Adrenal gland (tissue), 12 donors: ENCODE data around the gene ENAH. TPM values are rescaled to one million over a fixed set of nuclear protein-coding genes. Genes with fewer than 3 reads are reported as not detected.

Experiments used
- DNase-seq, 7 donors: peaks; one replicate each; pipeline ENCODE4 v3.0.0-alpha.2; 2019 to 2020
- H3K27ac ChIP-seq, 5 donors: fragments of 200-600 bp; sonication (generic) in 4 of 5; 1 replicate in 3 of 5; 2 replicates in 2 of 5; pipeline versions ENCODE4 v1.5.1 to v1.8.0; 2016 to 2020; ENCODE audit warnings: mild to moderate bottlenecking in 1 of 5
- H3K27me3 ChIP-seq: fragments of 200-600 bp; 2 replicates; pipeline ENCODE4 v1.8.0; 2021
- H3K36me3 ChIP-seq, 2 donors: fragments of 200-600 bp; replicated peaks in 1 of 2; 1 replicate in 1 of 2; 2 replicates in 1 of 2; pipeline versions ENCODE4 v1.5.1 to v1.8.0; 2018 to 2022
- H3K4me1 ChIP-seq, 2 donors: fragments of 200-600 bp; replicated peaks in 1 of 2; 1 replicate in 1 of 2; 2 replicates in 1 of 2; pipeline versions ENCODE4 v1.5.1 to v1.8.0; 2018 to 2021
- H3K4me3 ChIP-seq, 4 donors: fragments of 200-600 bp; sonication (generic) in 3 of 4; one replicate each; pipeline ENCODE4 v1.5.1; 2016 to 2018
- H3K9me3 ChIP-seq, 3 donors: fragments of 200-600 bp; sonication (generic) in 1 of 3; replicated peaks in 1 of 3; 1 replicate in 2 of 3; 2 replicates in 1 of 3; pipeline versions ENCODE4 v1.5.1 to v1.8.0; 2016 to 2021
- POLR2A ChIP-seq, 2 donors: fragments of 450-650 bp; IDR thresholded peaks; one replicate each; pipeline ENCODE4 v1.6.1; 2017; ENCODE audit warnings: antibody characterized with exemption in 2 of 2, mild to moderate bottlenecking in 2 of 2, moderate library complexity in 1 of 2
- WGBS, 4 donors: extraction: QIAGEN DNeasy Blood & Tissue Kit in 2 of 4; methylation state at CpG; one replicate each; pipeline versions ENCODE4 v1.1.5 to v1.1.7; 2013 to 2017; 5-methylcytosine and 5-hydroxymethylcytosine counted together
- intact Hi-C, 2 donors: fragments of 100-400 bp; cut with DNase I; formaldehyde crosslinking; loops; one replicate each; pipeline versions ENCODE4 v1.14.1 to v1.15.0; 2022 to 2023
- polyA plus RNA-seq, 3 donors: library from polyadenylated mRNA; stranded (reverse); fragments of 200-250 nt in 2 of 3; fragments of 350-450 nt in 1 of 3; fragmentation: Illumina TruSeq in 1 of 3; extraction: RNeasy Lipid Tissue Mini Kit (QIAGEN cat#74804) in 1 of 3; gene quantifications; one replicate each; pipeline ENCODE4 v1.2.3, GENCODE V29; 2013 to 2014
- total RNA-seq, 9 donors: library from RNA; depleted of rRNA in 4 of 9; stranded (reverse); fragments of >200 nt in 4 of 9; fragments of 120-200 nt in 1 of 9; fragmentation: NEBNext Ultra II Directional in 1 of 9; extraction: Animal tissue kit (Norgen Biotek cat#: 25700) in 1 of 9; gene quantifications; one replicate each; pipeline versions ENCODE4 v1.1.0 to v1.2.4, GENCODE V29; 2013 to 2023
- TF ChIP-seq, protein P1 (sequence below), 6 experiments: fragments of 450-650 bp in 4 of 6; fragments of 200-600 bp in 2 of 6; sonication (generic) in 1 of 6; IDR thresholded peaks; 1 replicate in 5 of 6; 2 replicates in 1 of 6; pipeline versions ENCODE4 v1.5.1 to v1.8.0; 2016 to 2021; ENCODE audit warnings: antibody characterized with exemption in 6 of 6, mild to moderate bottlenecking in 2 of 6, moderate library complexity in 1 of 6
- donor health status: healthy with polysubstance abuse.
- donor health status: Bipolar disorder and iron deficiency.
- donor health status: DM: yes; HTN: yes; CAD: no.
- donor health status: DM: no; HTN: no; CAD: no.
- donor health status: DM: no; HTN: no; CAD: no.
- donor health status: DM: yes; HTN: yes; CAD: no.

ENAH gene
- total and polyA plus RNA-seq, 12 donors: 10.0 to 142 (median 71.9) TPM

DNA sequence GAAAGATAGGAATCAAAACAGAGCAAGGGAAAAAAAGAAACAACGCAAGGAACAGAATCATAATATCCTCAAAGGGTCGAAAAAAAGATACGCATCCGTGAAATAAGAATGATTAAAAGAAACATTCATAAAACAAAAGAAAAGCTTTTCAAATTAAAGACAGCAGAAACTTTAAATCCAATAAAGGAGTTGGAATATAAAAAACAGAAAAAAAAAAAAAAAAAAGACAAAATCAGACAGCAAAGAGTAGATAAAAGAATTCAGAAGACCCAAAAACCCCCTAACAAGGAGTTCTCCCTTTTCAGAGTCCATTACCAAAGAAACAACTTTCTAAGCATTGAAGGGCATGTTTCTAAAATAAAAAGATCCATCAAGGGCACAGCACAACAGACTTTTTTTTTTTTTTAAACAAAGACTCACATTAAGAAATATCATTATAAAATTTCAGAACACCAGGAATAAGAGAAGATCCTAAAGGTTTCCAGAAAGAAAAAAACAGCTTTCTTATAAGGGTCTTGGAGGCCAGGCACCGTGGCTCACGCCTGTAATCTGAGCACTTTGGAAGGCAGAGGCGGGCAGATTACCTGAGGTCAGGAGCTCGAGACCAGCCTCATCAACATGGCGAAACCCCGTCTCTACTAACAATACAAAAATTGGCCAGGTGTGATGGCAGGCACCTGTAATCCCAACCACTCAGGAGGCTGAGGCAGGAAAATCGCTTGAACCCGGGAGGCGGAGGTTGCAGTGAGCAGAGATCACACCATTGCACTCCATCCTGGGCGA is 44.7 kb downstream of the ENAH start:
- TF ChIP-seq, protein P1, sequence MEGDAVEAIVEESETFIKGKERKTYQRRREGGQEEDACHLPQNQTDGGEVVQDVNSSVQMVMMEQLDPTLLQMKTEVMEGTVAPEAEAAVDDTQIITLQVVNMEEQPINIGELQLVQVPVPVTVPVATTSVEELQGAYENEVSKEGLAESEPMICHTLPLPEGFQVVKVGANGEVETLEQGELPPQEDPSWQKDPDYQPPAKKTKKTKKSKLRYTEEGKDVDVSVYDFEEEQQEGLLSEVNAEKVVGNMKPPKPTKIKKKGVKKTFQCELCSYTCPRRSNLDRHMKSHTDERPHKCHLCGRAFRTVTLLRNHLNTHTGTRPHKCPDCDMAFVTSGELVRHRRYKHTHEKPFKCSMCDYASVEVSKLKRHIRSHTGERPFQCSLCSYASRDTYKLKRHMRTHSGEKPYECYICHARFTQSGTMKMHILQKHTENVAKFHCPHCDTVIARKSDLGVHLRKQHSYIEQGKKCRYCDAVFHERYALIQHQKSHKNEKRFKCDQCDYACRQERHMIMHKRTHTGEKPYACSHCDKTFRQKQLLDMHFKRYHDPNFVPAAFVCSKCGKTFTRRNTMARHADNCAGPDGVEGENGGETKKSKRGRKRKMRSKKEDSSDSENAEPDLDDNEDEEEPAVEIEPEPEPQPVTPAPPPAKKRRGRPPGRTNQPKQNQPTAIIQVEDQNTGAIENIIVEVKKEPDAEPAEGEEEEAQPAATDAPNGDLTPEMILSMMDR (IDR thresholded peaks at IDR 0.05): no peak
- no peak for TF ChIP-seq POLR2A (IDR thresholded peaks at IDR 0.05)
- no peak overlapping the region for H3K27ac ChIP-seq
- H3K27me3 ChIP-seq: no peaks in the 10 kb centered on the region
- no peaks in the 10 kb centered on the region for H3K36me3 ChIP-seq
- DNase-seq: no peak
- intact Hi-C loops: no loop called here
- 76 to 80% (median 79%) methylated on average over 14 of the region's 14 CpGs for WGBS, 4 donors
- H3K4me1 ChIP-seq: peaks cover 4 to 38% of the 10 kb centered on the region in 2 donors
- no peaks in the 10 kb centered on the region for H3K9me3 ChIP-seq
- no peak overlapping the region for H3K4me3 ChIP-seq

- WGBS, 4 donors: 90 to 98% (median 96%) methylated on average over 3 of the region's 3 CpGs
- Histone ChIP-seq H3K36me3 (no peaks in the 10 kb centered on the region), H3K27ac (no peak overlapping the region), H3K4me3 (no peak overlapping the region), H3K4me1 (peaks cover 8 to 41% of the 10 kb centered on the region in 2 donors), H3K27me3 (no peaks in the 10 kb centered on the region), H3K9me3 (no peaks in the 10 kb centered on the region)
- intact Hi-C loops: no loop called here
- TF ChIP-seq, protein P1 (IDR thresholded peaks at IDR 0.05): no peak
- DNase-seq: no peak
Measured at GRCh38 chr1:225607355-225607754, 45.6 kb downstream of the ENAH start.

DNA sequence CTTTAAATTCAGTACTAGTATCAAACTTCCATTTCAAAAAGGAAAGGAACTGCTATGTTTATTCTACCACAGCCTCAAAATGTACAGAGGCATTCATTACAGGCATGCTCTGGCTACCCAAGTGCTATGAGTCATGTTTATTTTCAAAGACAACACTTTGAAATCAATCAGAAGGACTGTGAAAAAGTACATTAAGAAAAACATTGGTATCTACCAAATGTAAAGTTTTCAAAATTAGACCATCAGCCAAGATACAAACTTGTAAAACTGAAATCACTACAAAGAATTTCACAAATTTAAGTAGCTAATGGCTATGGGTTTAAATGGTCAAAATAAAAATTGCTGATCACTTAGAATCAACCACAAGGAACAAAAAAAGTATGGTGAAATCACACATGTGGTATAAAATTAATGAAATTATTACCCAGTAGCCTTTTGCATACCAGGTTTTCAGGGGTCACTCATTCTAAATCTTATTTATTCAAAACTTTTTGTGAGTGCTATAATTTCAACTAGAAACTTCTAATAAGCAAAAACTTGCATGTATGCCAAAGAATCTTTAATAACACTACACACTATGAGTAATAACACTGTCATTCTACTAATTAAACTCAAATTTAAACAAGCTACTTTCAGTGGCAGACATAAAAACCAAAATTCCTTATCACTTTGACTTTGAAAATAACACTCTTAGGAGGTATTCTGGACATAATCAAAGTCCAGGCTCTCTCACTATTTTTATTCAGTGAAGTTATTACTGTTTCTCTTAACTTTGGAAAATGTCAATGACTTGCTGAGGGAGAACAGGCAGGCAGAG is 49.2 kb downstream of the ENAH start:
- peaks cover 14 to 39% of the 10 kb centered on the region in 2 donors for H3K4me1 ChIP-seq
- peak overlapping the region in 1 of 5 donors; percentile 1 for H3K27ac ChIP-seq
- intact Hi-C loops: no loop called here
- no peak for TF ChIP-seq POLR2A (IDR thresholded peaks at IDR 0.05)
- TF ChIP-seq, protein P1 (IDR thresholded peaks at IDR 0.05): no peak
- H3K9me3 ChIP-seq: no peaks in the 10 kb centered on the region
- H3K27me3 ChIP-seq: no peaks in the 10 kb centered on the region
- no peak overlapping the region for H3K4me3 ChIP-seq
- no peak for DNase-seq
- H3K36me3 ChIP-seq: no peaks in the 10 kb centered on the region

DNA sequence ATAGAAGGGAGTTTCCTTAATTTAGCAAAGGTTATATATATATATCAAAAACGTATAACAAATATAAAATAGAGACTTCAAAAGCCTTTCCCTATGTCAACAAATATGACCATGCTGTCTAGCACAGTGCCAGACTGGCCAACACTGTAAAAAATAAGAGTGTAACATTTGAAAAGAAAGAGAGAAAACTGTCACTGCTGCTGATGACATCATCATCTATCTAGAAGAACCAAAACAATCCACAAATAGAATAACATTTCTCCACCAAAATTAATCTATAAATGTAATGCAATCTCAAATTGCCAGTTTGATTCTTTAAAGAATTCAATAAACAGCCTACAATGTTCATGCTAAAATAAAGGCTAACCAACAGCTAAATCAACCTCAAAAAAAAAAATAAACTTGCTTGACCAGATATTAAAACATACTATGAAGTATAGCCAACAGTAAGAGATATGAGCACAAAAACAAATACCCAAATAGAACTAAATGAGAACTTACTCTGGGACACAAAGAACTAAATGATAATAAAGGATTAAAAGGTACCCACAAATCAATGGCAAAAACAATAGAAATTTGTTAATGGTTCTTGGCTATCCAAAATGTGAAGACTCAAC is 50.2 kb downstream of the ENAH start:
- Histone ChIP-seq H3K27me3 (no peaks in the 10 kb centered on the region), H3K4me1 (peaks cover 13 to 31% of the 10 kb centered on the region in 2 donors), H3K9me3 (no peaks in the 10 kb centered on the region), H3K36me3 (no peaks in the 10 kb centered on the region), H3K4me3 (no peak overlapping the region), H3K27ac (no peak overlapping the region)
- no peak for DNase-seq
- no peak for TF ChIP-seq POLR2A (IDR thresholded peaks at IDR 0.05)
- TF ChIP-seq, protein P1 (IDR thresholded peaks at IDR 0.05): no peak
- intact Hi-C loops: no loop called here
- 16 to 43% (median 31%) methylated on average over 1 of the region's 1 CpG for WGBS, 4 donors
